ENCODE measurements around the gene BATF3.

Gene BATF3

DNA sequence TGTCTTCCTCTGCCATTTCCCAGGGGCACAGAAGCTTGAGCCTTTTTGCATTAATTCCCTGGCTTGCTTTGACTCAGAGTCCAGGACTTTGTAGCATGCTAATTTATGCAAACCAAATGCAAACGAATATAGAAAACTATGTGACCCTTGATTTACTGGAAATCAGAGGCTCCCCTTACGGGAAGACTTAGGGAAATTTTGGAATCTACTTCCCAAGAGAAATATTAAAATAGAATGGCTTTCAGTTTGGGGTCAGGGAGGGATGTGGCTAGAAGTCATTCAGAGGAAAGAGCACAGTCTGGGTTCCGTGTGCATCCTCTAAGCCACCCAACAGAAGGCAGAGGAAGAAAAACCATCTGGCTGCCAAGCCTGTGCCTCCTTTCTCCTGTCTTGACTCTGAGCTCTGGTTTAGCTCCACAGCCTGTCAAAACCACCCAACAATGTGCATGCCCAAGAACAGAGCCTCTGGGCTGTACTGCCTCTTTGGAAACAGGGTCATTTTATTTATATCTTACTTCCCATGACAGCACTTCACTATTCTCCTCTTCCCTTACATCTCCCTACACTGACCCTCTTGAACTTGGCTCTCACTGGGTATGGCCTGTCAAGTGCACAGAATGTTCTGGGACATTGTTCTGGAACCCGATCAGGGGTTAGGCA, 61.0 kb downstream of the BATF3 start:
- Histone ChIP-seq H3K9me3 (ENCODE audit: insufficient read depth, low read depth, low read length) (no peaks in the 10 kb centered on the region), H3K4me1 (ENCODE audit: insufficient read depth, low read length, poor library complexity, severe bottlenecking) (peaks cover 55% of the 10 kb centered on the region), H3K36me3 (ENCODE audit: insufficient read depth, low read length) (no peaks in the 10 kb centered on the region), H3K9ac (ENCODE audit: low read depth, low read length, poor library complexity, severe bottlenecking) (peak overlapping the region; percentile 36), H3K79me2 (ENCODE audit: insufficient read depth, low read length) (no peaks in the 10 kb centered on the region), H2AFZ (ENCODE audit: low read length) (no peak overlapping the region), H3F3A (ENCODE audit: low read depth) (peaks cover 18% of the 10 kb centered on the region), H3K9me2 (replicated peaks; ENCODE audit: low read depth, low read length) (no peaks in the 10 kb centered on the region), H3K4me3 (ENCODE audit: low read length, poor library complexity, severe bottlenecking) (peak overlapping the region; percentile 19), H3K27me3 (ENCODE audit: insufficient read depth, low read length, poor library complexity, severe bottlenecking) (no peaks in the 10 kb centered on the region), H4K20me1 (ENCODE audit: insufficient read depth, low read length, poor library complexity, severe bottlenecking) (no peaks in the 10 kb centered on the region), H3K4me2 (ENCODE audit: low read depth, low read length, poor library complexity, severe bottlenecking) (peak overlapping the region; percentile 91)
- TF ChIP-seq EZH2phosphoT487 (IDR thresholded peaks at IDR 0.05; ENCODE audit: borderline replicate concordance), result no peak
- TF ChIP-seq, protein P1, sequence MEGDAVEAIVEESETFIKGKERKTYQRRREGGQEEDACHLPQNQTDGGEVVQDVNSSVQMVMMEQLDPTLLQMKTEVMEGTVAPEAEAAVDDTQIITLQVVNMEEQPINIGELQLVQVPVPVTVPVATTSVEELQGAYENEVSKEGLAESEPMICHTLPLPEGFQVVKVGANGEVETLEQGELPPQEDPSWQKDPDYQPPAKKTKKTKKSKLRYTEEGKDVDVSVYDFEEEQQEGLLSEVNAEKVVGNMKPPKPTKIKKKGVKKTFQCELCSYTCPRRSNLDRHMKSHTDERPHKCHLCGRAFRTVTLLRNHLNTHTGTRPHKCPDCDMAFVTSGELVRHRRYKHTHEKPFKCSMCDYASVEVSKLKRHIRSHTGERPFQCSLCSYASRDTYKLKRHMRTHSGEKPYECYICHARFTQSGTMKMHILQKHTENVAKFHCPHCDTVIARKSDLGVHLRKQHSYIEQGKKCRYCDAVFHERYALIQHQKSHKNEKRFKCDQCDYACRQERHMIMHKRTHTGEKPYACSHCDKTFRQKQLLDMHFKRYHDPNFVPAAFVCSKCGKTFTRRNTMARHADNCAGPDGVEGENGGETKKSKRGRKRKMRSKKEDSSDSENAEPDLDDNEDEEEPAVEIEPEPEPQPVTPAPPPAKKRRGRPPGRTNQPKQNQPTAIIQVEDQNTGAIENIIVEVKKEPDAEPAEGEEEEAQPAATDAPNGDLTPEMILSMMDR (conservative IDR thresholded peaks at IDR 0.05; ENCODE audit: low read length), result no peak

DNA sequence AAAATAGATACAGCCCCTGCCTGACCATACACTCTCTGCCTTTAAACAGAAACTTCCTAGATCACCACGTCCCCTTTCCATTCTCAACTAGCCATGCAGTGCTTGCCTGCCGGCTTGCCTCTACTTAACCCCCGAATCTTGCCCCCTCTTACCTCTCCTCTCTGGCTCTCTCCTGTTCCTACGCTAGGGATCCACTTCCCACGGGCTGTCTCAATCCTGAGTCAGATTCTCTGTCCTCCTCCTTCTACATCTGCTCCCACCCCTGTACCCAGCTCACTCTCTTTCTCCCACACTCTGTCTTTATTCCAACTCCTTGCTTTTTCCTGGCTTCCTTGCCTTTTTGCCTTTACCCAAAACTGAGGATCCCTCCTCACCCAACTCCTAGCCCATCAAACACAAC, 61.7 kb downstream of the BATF3 start:
- Histone ChIP-seq H3K9me2 (replicated peaks; ENCODE audit: low read depth, low read length) (no peaks in the 10 kb centered on the region), H3K4me1 (ENCODE audit: insufficient read depth, low read length, poor library complexity, severe bottlenecking) (peaks cover 62% of the 10 kb centered on the region), H3K4me2 (ENCODE audit: low read depth, low read length, poor library complexity, severe bottlenecking) (peak overlapping the region; percentile 91), H3K27me3 (ENCODE audit: insufficient read depth, low read length, poor library complexity, severe bottlenecking) (no peaks in the 10 kb centered on the region), H3K36me3 (ENCODE audit: insufficient read depth, low read length) (no peaks in the 10 kb centered on the region), H3K4me3 (ENCODE audit: low read length, poor library complexity, severe bottlenecking) (no peak overlapping the region), H3K79me2 (ENCODE audit: insufficient read depth, low read length) (no peaks in the 10 kb centered on the region), H3K9me3 (ENCODE audit: insufficient read depth, low read depth, low read length) (no peaks in the 10 kb centered on the region), H3F3A (ENCODE audit: low read depth) (peaks cover 18% of the 10 kb centered on the region), H4K20me1 (ENCODE audit: insufficient read depth, low read length, poor library complexity, severe bottlenecking) (no peaks in the 10 kb centered on the region), H2AFZ (ENCODE audit: low read length) (no peak overlapping the region), H3K9ac (ENCODE audit: low read depth, low read length, poor library complexity, severe bottlenecking) (peak overlapping the region; percentile 36)
- no peak for TF ChIP-seq EZH2phosphoT487 (IDR thresholded peaks at IDR 0.05; ENCODE audit: borderline replicate concordance)
- TF ChIP-seq, protein P1 (conservative IDR thresholded peaks at IDR 0.05; ENCODE audit: low read length), result no peak
